ENCODE measurements around the gene GREB1. TPM values are rescaled to one million over a fixed set of nuclear protein-coding genes. Genes with fewer than 3 reads are reported as not detected.

The GREB1 gene
- total and polyA plus RNA-seq, 2 donors (not counting 1 experiment from before 2014, with no cell fraction given): 0.04 to 0.39 TPM

DNA sequence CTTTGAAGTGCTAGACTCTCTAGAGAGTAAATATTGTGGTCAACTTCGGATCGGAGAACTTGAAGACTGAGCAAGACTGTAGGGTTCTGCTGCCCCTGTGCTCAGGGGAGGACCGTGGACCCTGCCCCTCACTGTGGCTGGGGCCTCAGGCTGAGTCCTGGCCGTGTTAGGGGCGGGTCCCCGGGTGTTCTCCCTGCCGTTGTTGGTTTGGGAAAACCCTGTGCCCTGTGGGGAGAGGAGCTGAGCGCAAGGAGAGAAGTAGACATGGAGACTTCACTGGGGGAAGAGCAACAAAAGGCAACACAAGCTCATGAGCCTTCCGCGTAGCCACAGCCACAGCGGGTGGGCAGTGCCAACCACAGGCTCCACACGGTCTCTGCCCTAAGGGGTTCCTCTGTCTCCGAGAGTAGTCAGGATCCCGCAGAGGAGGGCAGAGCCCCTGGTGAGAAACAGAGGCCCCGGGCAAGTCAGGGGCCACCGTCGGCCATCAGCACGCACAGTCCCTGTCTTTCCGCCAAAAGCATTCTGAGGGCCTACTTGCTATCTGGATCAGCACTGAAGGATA lies 83.1 kb downstream of the GREB1 start:
- no peak overlapping the region for H2AFZ ChIP-seq (ENCODE audit: insufficient read depth, low read depth, low read length, poor library complexity, severe bottlenecking)
- H3K36me3 ChIP-seq (replicated peaks in 1 of 2; ENCODE audit: control extremely low read depth in 1 of 2, control insufficient read depth in 1 of 2, extremely low read depth in 1 of 2, insufficient read depth in 2 of 2, low read length in 1 of 2): no peaks in the 10 kb centered on the region
- intact Hi-C loops (cut with micrococcal nuclease): no loop called here
- H3K27me3 Mint-ChIP-seq: no peaks in the 10 kb centered on the region
- no peaks in the 10 kb centered on the region for H3K79me2 ChIP-seq (ENCODE audit: control insufficient read depth, insufficient read depth, low read length)
- H4K20me1 ChIP-seq (ENCODE audit: control insufficient read depth, insufficient read depth, low read length, poor library complexity, severe bottlenecking): no peaks in the 10 kb centered on the region
- no peak overlapping the region for H3K4me3 Mint-ChIP-seq
- no peaks in the 10 kb centered on the region for H3K27me3 ChIP-seq (replicated peaks in 1 of 4; ENCODE audit: control extremely low read depth in 1 of 4, control insufficient read depth in 3 of 4, insufficient read depth in 4 of 4, low read length in 3 of 4)
- DNase-seq (no peak), ATAC-seq (ENCODE audit: low read depth) (no peak)
- H3K9me3 ChIP-seq (ENCODE audit: control extremely low read depth in 1 of 3, control insufficient read depth in 2 of 3, insufficient read depth in 1 of 3, low read length in 2 of 3): no peaks in the 10 kb centered on the region
- no peaks in the 10 kb centered on the region for H3K4me1 Mint-ChIP-seq
- H3K27ac Mint-ChIP-seq: no peak overlapping the region
- H3K4me3 ChIP-seq (ENCODE audit: control extremely low read depth in 1 of 5, extremely low read depth in 1 of 5, insufficient read depth in 1 of 5, low read depth in 2 of 5, low read length in 4 of 5): no peak overlapping the region
- no peak overlapping the region for H3K27ac ChIP-seq (ENCODE audit: low read length in 2 of 2)
- WGBS (ENCODE audit: insufficient coverage): 89% methylated on average over 19 of the region's 19 CpGs
- ChIA-PET POLR2A (no interaction called here), CTCF (no interaction called here)
- TF ChIP-seq, protein P1, sequence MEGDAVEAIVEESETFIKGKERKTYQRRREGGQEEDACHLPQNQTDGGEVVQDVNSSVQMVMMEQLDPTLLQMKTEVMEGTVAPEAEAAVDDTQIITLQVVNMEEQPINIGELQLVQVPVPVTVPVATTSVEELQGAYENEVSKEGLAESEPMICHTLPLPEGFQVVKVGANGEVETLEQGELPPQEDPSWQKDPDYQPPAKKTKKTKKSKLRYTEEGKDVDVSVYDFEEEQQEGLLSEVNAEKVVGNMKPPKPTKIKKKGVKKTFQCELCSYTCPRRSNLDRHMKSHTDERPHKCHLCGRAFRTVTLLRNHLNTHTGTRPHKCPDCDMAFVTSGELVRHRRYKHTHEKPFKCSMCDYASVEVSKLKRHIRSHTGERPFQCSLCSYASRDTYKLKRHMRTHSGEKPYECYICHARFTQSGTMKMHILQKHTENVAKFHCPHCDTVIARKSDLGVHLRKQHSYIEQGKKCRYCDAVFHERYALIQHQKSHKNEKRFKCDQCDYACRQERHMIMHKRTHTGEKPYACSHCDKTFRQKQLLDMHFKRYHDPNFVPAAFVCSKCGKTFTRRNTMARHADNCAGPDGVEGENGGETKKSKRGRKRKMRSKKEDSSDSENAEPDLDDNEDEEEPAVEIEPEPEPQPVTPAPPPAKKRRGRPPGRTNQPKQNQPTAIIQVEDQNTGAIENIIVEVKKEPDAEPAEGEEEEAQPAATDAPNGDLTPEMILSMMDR (IDR thresholded peaks at IDR 0.05): no peak
- TF ChIP-seq EZH2 (IDR thresholded peaks at IDR 0.05; ENCODE audit: borderline replicate concordance, insufficient read depth, low read depth, low read length, poor library complexity, severe bottlenecking): no peak
- H3K4me1 ChIP-seq (ENCODE audit: control insufficient read depth in 2 of 2, insufficient read depth in 2 of 2, low read length in 2 of 2): no peaks in the 10 kb centered on the region
- no peak overlapping the region for H3K4me2 ChIP-seq (replicated peaks; ENCODE audit: low read depth, low read length, poor library complexity, severe bottlenecking)
- H3K9ac ChIP-seq (ENCODE audit: low read length): no peak overlapping the region
- H3K9me3 Mint-ChIP-seq (ENCODE audit: insufficient read depth): no peaks in the 10 kb centered on the region

DNA sequence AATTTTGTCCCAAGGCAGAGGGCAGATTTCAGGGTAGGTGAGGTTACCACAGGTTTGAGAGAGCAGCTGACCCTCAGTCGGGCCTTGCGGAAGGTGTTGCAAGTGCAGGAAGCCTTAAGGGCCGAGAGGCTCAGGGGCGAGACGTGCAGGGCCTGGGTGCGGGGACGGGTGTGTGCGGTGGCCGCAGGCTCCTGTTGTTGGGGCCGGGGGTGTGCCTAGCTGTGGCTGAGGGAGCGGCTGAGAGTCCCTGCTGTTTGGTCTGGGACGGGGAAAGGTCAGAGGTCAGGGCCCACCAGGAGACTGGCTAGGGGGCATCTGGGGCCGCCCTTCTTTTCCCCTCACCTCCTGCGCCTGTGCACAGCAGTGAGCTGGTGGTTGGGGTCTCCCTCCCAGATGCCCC lies 83.7 kb downstream of the GREB1 start:
- H3K9me3 Mint-ChIP-seq (ENCODE audit: insufficient read depth): no peaks in the 10 kb centered on the region
- H2AFZ ChIP-seq (ENCODE audit: insufficient read depth, low read depth, low read length, poor library complexity, severe bottlenecking): no peak overlapping the region
- H3K79me2 ChIP-seq (ENCODE audit: control insufficient read depth, insufficient read depth, low read length): no peaks in the 10 kb centered on the region
- no peak overlapping the region for H3K27ac ChIP-seq (ENCODE audit: low read length in 2 of 2)
- no peak overlapping the region for H3K27ac Mint-ChIP-seq
- WGBS (ENCODE audit: insufficient coverage): 92% methylated on average over 11 of the region's 14 CpGs
- H3K9me3 ChIP-seq (ENCODE audit: control extremely low read depth in 1 of 3, control insufficient read depth in 2 of 3, insufficient read depth in 1 of 3, low read length in 2 of 3): no peaks in the 10 kb centered on the region
- H3K4me3 ChIP-seq (ENCODE audit: control extremely low read depth in 1 of 5, extremely low read depth in 1 of 5, insufficient read depth in 1 of 5, low read depth in 2 of 5, low read length in 4 of 5): no peak overlapping the region
- ChIA-PET POLR2A (no interaction called here), CTCF (no interaction called here)
- H3K4me3 Mint-ChIP-seq: no peak overlapping the region
- TF ChIP-seq EZH2 (IDR thresholded peaks at IDR 0.05; ENCODE audit: borderline replicate concordance, insufficient read depth, low read depth, low read length, poor library complexity, severe bottlenecking): no peak
- TF ChIP-seq, protein P1 (IDR thresholded peaks at IDR 0.05): no peak
- no peaks in the 10 kb centered on the region for H3K4me1 Mint-ChIP-seq
- no peak overlapping the region for H3K9ac ChIP-seq (ENCODE audit: low read length)
- intact Hi-C loops (cut with micrococcal nuclease): no loop called here
- H3K4me2 ChIP-seq (replicated peaks; ENCODE audit: low read depth, low read length, poor library complexity, severe bottlenecking): no peak overlapping the region
- H3K36me3 ChIP-seq (replicated peaks in 1 of 2; ENCODE audit: control extremely low read depth in 1 of 2, control insufficient read depth in 1 of 2, extremely low read depth in 1 of 2, insufficient read depth in 2 of 2, low read length in 1 of 2): no peaks in the 10 kb centered on the region
- no peaks in the 10 kb centered on the region for H3K4me1 ChIP-seq (ENCODE audit: control insufficient read depth in 2 of 2, insufficient read depth in 2 of 2, low read length in 2 of 2)
- no peak for ATAC-seq (ENCODE audit: low read depth)
- no peaks in the 10 kb centered on the region for H4K20me1 ChIP-seq (ENCODE audit: control insufficient read depth, insufficient read depth, low read length, poor library complexity, severe bottlenecking)
- H3K27me3 Mint-ChIP-seq: no peaks in the 10 kb centered on the region
- no peak for DNase-seq
- no peaks in the 10 kb centered on the region for H3K27me3 ChIP-seq (replicated peaks in 1 of 4; ENCODE audit: control extremely low read depth in 1 of 4, control insufficient read depth in 3 of 4, insufficient read depth in 4 of 4, low read length in 3 of 4)

Measured in B cell (primary cell).